ENCODE data around the gene KIAA1328. TPM values are rescaled to one million over a fixed set of nuclear protein-coding genes. Genes with fewer than 3 reads are reported as not detected.

The KIAA1328 gene
- total and polyA plus RNA-seq, 7 donors, result 1.3 to 4.4 (median 3.5) TPM

DNA sequence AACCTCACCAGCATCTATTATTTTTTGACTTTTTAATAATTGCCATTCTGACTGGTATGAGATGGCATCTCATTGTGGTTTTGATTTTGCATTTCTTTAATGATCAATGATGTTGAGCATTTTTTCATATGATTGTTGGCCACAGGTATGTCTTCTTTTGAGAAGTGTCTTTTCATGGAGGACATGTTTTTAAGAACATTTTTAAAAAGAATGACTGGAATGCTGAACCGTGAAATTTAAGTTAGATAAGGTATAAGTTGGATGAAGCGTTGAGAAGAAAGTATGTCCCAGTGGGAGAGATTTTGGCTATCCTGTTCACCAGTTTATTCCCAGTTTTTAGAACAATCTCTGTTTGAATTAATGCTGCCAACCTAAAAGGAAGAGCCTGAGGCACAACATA is 370.8 kb downstream of the KIAA1328 start:
- WGBS, 3 donors, result 66 to 70% (median 68%) methylated on average over 2 of the region's 2 CpGs
- H3K4me3 ChIP-seq, result no peak overlapping the region
- no peak for ATAC-seq
- peaks cover 8% of the 10 kb centered on the region for H3K9me3 ChIP-seq
- TF ChIP-seq, protein P1, sequence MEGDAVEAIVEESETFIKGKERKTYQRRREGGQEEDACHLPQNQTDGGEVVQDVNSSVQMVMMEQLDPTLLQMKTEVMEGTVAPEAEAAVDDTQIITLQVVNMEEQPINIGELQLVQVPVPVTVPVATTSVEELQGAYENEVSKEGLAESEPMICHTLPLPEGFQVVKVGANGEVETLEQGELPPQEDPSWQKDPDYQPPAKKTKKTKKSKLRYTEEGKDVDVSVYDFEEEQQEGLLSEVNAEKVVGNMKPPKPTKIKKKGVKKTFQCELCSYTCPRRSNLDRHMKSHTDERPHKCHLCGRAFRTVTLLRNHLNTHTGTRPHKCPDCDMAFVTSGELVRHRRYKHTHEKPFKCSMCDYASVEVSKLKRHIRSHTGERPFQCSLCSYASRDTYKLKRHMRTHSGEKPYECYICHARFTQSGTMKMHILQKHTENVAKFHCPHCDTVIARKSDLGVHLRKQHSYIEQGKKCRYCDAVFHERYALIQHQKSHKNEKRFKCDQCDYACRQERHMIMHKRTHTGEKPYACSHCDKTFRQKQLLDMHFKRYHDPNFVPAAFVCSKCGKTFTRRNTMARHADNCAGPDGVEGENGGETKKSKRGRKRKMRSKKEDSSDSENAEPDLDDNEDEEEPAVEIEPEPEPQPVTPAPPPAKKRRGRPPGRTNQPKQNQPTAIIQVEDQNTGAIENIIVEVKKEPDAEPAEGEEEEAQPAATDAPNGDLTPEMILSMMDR (IDR thresholded peaks at IDR 0.05), result no peak
- H3K36me3 ChIP-seq (ENCODE audit: insufficient read depth in 1 of 2, low read depth in 1 of 2), result no peaks in the 10 kb centered on the region
- no peak overlapping the region for H3K27ac ChIP-seq
- intact Hi-C loops (cut with DNase I), result no loop called here
- no peak for DNase-seq
- H3K4me1 ChIP-seq, result no peaks in the 10 kb centered on the region
- no peaks in the 10 kb centered on the region for H3K27me3 ChIP-seq (ENCODE audit: insufficient read depth in 3 of 3, low read length in 2 of 3)

DNA sequence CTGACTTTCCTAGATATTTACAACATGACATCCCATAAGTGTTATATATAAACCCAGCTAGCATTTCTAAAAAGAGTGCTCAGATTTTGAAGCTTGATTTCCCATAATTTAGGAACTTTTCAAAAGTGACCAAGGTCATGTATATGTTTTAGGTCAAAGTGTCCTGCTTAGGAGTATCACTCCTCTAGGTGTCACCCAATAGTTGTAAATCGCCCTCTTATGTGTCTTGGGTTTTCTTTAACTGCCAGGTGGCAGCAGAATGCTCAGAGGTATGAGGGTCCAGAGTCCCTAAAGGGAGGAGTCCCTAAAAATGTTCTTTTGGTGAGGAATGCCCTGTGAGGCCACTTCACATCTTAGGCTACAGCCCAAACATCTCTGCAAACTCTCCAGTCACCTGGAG is 378.4 kb downstream of the KIAA1328 start:
- no peak overlapping the region for H3K27ac ChIP-seq
- no peaks in the 10 kb centered on the region for H3K36me3 ChIP-seq (ENCODE audit: insufficient read depth in 1 of 2, low read depth in 1 of 2)
- WGBS, 3 donors, result 76 to 84% (median 82%) methylated on average over 1 of the region's 1 CpG
- TF ChIP-seq, protein P1 (IDR thresholded peaks at IDR 0.05), result no peak
- no peaks in the 10 kb centered on the region for H3K4me1 ChIP-seq
- ATAC-seq (no peak), DNase-seq (no peak)
- intact Hi-C loops (cut with DNase I), result no loop called here
- H3K4me3 ChIP-seq, result no peak overlapping the region
- no peaks in the 10 kb centered on the region for H3K27me3 ChIP-seq (ENCODE audit: insufficient read depth in 3 of 3, low read length in 2 of 3)
- H3K9me3 ChIP-seq, result peaks cover 8% of the 10 kb centered on the region

DNA sequence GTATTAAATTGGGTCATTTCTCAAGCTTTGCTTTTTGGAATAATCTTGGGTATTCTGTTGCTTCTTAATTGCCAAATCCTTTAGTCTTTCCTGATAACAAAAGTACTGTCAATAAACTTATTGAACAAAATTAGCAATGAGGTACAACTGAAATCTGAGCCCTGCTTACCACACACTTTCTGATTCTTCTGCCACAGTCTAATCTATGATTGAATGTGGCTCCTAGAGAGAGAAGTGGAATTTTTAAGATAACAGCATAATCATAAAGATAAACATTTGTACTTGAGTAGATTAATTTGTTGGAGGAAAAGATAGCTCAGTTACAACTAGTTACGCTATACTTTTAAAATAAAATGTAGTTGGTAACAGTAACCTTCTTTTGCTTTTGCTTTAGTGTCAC is 381.9 kb downstream of the KIAA1328 start:
- Histone ChIP-seq H3K4me1 (no peaks in the 10 kb centered on the region), H3K9me3 (peaks cover 3% of the 10 kb centered on the region), H3K4me3 (no peak overlapping the region), H3K36me3 (ENCODE audit: insufficient read depth in 1 of 2, low read depth in 1 of 2) (no peaks in the 10 kb centered on the region), H3K27me3 (ENCODE audit: insufficient read depth in 3 of 3, low read length in 2 of 3) (no peaks in the 10 kb centered on the region), H3K27ac (no peak overlapping the region)
- TF ChIP-seq, protein P1 (IDR thresholded peaks at IDR 0.05), result no peak
- no peak for ATAC-seq
- intact Hi-C loops (cut with DNase I), result no loop called here
- DNase-seq, result no peak
- 95 to 97% (median 97%) methylated on average over 1 of the region's 1 CpG for WGBS, 3 donors

DNA sequence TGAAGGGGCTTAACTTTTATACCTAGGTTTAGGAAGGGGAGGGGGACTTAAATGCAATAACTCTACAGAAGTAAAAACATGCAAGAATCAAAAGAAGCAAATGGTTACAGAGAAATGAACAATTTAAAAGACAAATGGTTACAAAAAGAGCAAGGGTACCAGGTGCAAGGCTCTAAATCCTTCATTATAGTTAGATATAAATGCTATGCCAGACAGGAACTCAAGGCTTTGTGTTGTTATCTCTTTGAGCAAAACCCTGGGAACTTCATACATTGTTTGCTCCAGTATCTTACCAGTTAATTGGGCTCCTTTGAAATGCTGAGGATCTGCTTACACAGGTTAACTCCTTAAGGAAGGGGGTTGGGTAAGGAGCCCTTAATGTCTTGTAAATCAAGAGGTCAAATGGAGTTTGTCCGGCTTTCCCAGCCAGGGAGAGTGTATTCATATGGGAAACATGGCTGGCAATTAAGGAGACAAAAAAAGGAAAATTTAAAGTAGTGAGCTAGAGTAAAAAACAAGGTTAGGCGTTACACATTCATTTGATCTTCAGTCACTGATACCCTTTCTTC is 389.2 kb downstream of the KIAA1328 start:
- DNase-seq (no peak), ATAC-seq (no peak)
- intact Hi-C loops (cut with DNase I), result no loop called here
- Histone ChIP-seq H3K4me3 (no peak overlapping the region), H3K9me3 (peaks cover 3% of the 10 kb centered on the region), H3K4me1 (no peaks in the 10 kb centered on the region), H3K27ac (no peak overlapping the region), H3K36me3 (ENCODE audit: insufficient read depth in 1 of 2, low read depth in 1 of 2) (no peaks in the 10 kb centered on the region), H3K27me3 (ENCODE audit: insufficient read depth in 3 of 3, low read length in 2 of 3) (no peaks in the 10 kb centered on the region)
- 26 to 43% (median 38%) methylated on average over 2 of the region's 2 CpGs for WGBS, 3 donors
- TF ChIP-seq, protein P1 (IDR thresholded peaks at IDR 0.05), result no peak

DNA sequence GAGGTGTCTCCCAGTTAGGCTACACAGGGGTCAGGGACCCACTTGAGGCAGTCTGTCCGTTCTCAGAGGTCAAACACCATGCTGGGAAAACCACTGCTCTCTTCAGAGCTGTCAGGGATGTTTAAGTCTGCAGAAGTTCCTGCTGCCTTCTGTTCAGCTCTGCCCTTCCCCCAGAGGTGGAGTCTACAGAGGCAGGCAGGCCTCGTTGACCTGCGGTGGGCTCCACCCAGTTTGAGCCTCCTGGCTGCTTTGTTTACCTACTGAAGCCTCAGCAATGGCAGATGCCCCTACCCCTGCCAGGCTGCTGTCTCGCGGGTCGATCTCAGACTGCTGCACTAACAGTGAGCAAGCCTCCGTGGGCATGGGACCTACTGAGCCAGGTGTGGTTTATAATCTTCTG is 390.3 kb downstream of the KIAA1328 start:
- H3K4me3 ChIP-seq, result no peak overlapping the region
- no peaks in the 10 kb centered on the region for H3K9me3 ChIP-seq
- ATAC-seq, result no peak
- TF ChIP-seq, protein P1 (IDR thresholded peaks at IDR 0.05), result no peak
- WGBS, 3 donors, result 63 to 75% (median 71%) methylated on average over 7 of the region's 7 CpGs
- H3K36me3 ChIP-seq (ENCODE audit: insufficient read depth in 1 of 2, low read depth in 1 of 2), result no peaks in the 10 kb centered on the region
- intact Hi-C loops (cut with DNase I), result no loop called here
- no peaks in the 10 kb centered on the region for H3K4me1 ChIP-seq
- H3K27ac ChIP-seq, result no peak overlapping the region
- no peak for DNase-seq
- H3K27me3 ChIP-seq (ENCODE audit: insufficient read depth in 3 of 3, low read length in 2 of 3), result no peaks in the 10 kb centered on the region

All from psoas muscle (tissue), 8 donors.